ENCODE data around the gene TINAGL1. TPM values are rescaled to one million over a fixed set of nuclear protein-coding genes. Genes with fewer than 3 reads are reported as not detected.

The TINAGL1 gene
- total RNA-seq, 1 experiment from 2014 or later: 430 TPM

GRCh38 chr1:31545927-31546540 lies 30.3 kb upstream of the TINAGL1 start:
- no peaks in the 10 kb centered on the region for H3K4me1 Mint-ChIP-seq (ENCODE audit: low read depth, unreplicated experiment)
- H3K27ac Mint-ChIP-seq (ENCODE audit: unreplicated experiment): no peak overlapping the region
- BruUV-seq (replicated peaks): no TSS peak
- CTCF ChIA-PET: no interaction called here
- H3K36me3 Mint-ChIP-seq (ENCODE audit: insufficient read depth, unreplicated experiment): no peaks in the 10 kb centered on the region
- no peak overlapping the region for H3K4me3 Mint-ChIP-seq (ENCODE audit: low read depth, unreplicated experiment)
- H3K27me3 Mint-ChIP-seq (ENCODE audit: unreplicated experiment): peaks cover 16% of the 10 kb centered on the region
- intact Hi-C loops (cut with micrococcal nuclease; ENCODE audit: unreplicated experiment): no loop called here
- TF ChIP-seq CTCF (IDR thresholded peaks at IDR 0.05; ENCODE audit: unreplicated experiment): no peak
- H3K9me3 Mint-ChIP-seq (ENCODE audit: low read depth, unreplicated experiment): no peaks in the 10 kb centered on the region
- no peak for DNase-seq

GRCh38 chr1:31548534-31548906 lies 27.8 kb upstream of the TINAGL1 start:
- no peak overlapping the region for H3K4me3 Mint-ChIP-seq (ENCODE audit: low read depth, unreplicated experiment)
- CTCF ChIA-PET: interaction anchor here (0.8 to 3.3 kb wide), 14 partner anchors 37 to 365 kb away, joined by 3 to 44 read pairs (median 5); no protein-coding TSS in a partner anchor
- intact Hi-C loops (cut with micrococcal nuclease; ENCODE audit: unreplicated experiment): loop anchor here (2.0 kb wide), 1 partner anchor 126 kb away; no protein-coding TSS in a partner anchor
- no peak for TF ChIP-seq CTCF (IDR thresholded peaks at IDR 0.05; ENCODE audit: unreplicated experiment)
- H3K36me3 Mint-ChIP-seq (ENCODE audit: insufficient read depth, unreplicated experiment): no peaks in the 10 kb centered on the region
- H3K27ac Mint-ChIP-seq (ENCODE audit: unreplicated experiment): no peak overlapping the region
- H3K9me3 Mint-ChIP-seq (ENCODE audit: low read depth, unreplicated experiment): no peaks in the 10 kb centered on the region
- BruUV-seq (replicated peaks): no TSS peak
- no peaks in the 10 kb centered on the region for H3K27me3 Mint-ChIP-seq (ENCODE audit: unreplicated experiment)
- peak; percentile 31 for DNase-seq
- peaks cover 7% of the 10 kb centered on the region for H3K4me1 Mint-ChIP-seq (ENCODE audit: low read depth, unreplicated experiment)

- Mint-ChIP-seq H3K27me3 (ENCODE audit: unreplicated experiment) (no peaks in the 10 kb centered on the region), H3K27ac (ENCODE audit: unreplicated experiment) (peak overlapping the region; percentile 69), H3K4me1 (ENCODE audit: low read depth, unreplicated experiment) (peaks cover 7% of the 10 kb centered on the region), H3K36me3 (ENCODE audit: insufficient read depth, unreplicated experiment) (no peaks in the 10 kb centered on the region), H3K9me3 (ENCODE audit: low read depth, unreplicated experiment) (no peaks in the 10 kb centered on the region), H3K4me3 (ENCODE audit: low read depth, unreplicated experiment) (peak overlapping the region; percentile 64)
- no TSS peak for BruUV-seq (replicated peaks)
- CTCF ChIA-PET: interaction anchor here (0.6 to 3.3 kb wide), 19 partner anchors 36 to 365 kb away, joined by 3 to 44 read pairs (median 4); partner anchors contain the start of genes PEF1, SNRNP40 and ZCCHC17
- peak; percentile 91 for TF ChIP-seq CTCF (IDR thresholded peaks at IDR 0.05; ENCODE audit: unreplicated experiment)
- intact Hi-C loops (cut with micrococcal nuclease; ENCODE audit: unreplicated experiment): loop anchor here (1.0 to 2.0 kb wide), 3 partner anchors 126 to 364 kb away; no protein-coding TSS in a partner anchor
- peak; percentile 93 for DNase-seq
Measured at GRCh38 chr1:31548907-31549808, 27.2 kb upstream of the TINAGL1 start.

- Mint-ChIP-seq H3K9me3 (ENCODE audit: low read depth, unreplicated experiment) (no peaks in the 10 kb centered on the region), H3K27ac (ENCODE audit: unreplicated experiment) (peak overlapping the region; percentile 69), H3K36me3 (ENCODE audit: insufficient read depth, unreplicated experiment) (no peaks in the 10 kb centered on the region), H3K4me1 (ENCODE audit: low read depth, unreplicated experiment) (peaks cover 7% of the 10 kb centered on the region), H3K4me3 (ENCODE audit: low read depth, unreplicated experiment) (peak overlapping the region; percentile 64), H3K27me3 (ENCODE audit: unreplicated experiment) (no peaks in the 10 kb centered on the region)
- intact Hi-C loops (cut with micrococcal nuclease; ENCODE audit: unreplicated experiment): loop anchor here (1.0 to 2.0 kb wide), 3 partner anchors 127 to 365 kb away; no protein-coding TSS in a partner anchor
- CTCF ChIA-PET: interaction anchor here (0.6 to 3.3 kb wide), 15 partner anchors 35 to 366 kb away, joined by 3 to 44 read pairs (median 5); partner anchors contain the start of genes PEF1, SNRNP40 and ZCCHC17
- peak; percentile 24 for DNase-seq
- BruUV-seq (replicated peaks): no TSS peak
- TF ChIP-seq CTCF (IDR thresholded peaks at IDR 0.05; ENCODE audit: unreplicated experiment): no peak
Measured at GRCh38 chr1:31549809-31550620, 26.3 kb upstream of the TINAGL1 start.

All from Calu3 (cell line).